Neural cell (in vitro differentiated cells): ENCODE data around the gene RAD51B.

Experiments used
- EP300 ChIP-seq: fragments of 450-650 bp; conservative IDR thresholded peaks from 2 replicates; pipeline ENCODE4 v1.6.1; 2014; ENCODE audit warnings: antibody characterized with exemption, mild to moderate bottlenecking, moderate library complexity; ENCODE audit not compliant: poor library complexity, severe bottlenecking
- MXI1 ChIP-seq: fragments of 450-650 bp; conservative IDR thresholded peaks from 2 replicates; pipeline ENCODE4 v1.6.1; 2014; ENCODE audit warnings: antibody characterized with exemption, mild to moderate bottlenecking; ENCODE audit not compliant: poor library complexity, severe bottlenecking
- POLR2AphosphoS5 ChIP-seq: IDR thresholded peaks from 2 replicates; pipeline ENCODE4 v1.6.1; 2012
- SMC3 ChIP-seq: fragments of 450-650 bp; conservative IDR thresholded peaks from 2 replicates; pipeline ENCODE4 v1.6.1; 2014; ENCODE audit warnings: antibody characterized with exemption, mild to moderate bottlenecking, moderate library complexity; ENCODE audit not compliant: poor library complexity
- TF ChIP-seq, protein P1 (sequence below): fragments of 450-650 bp; IDR thresholded peaks from 2 replicates; pipeline ENCODE4 v1.5.1; 2014; ENCODE audit warnings: antibody characterized with exemption, mild to moderate bottlenecking, moderate library complexity; ENCODE audit not compliant: poor library complexity, severe bottlenecking

DNA sequence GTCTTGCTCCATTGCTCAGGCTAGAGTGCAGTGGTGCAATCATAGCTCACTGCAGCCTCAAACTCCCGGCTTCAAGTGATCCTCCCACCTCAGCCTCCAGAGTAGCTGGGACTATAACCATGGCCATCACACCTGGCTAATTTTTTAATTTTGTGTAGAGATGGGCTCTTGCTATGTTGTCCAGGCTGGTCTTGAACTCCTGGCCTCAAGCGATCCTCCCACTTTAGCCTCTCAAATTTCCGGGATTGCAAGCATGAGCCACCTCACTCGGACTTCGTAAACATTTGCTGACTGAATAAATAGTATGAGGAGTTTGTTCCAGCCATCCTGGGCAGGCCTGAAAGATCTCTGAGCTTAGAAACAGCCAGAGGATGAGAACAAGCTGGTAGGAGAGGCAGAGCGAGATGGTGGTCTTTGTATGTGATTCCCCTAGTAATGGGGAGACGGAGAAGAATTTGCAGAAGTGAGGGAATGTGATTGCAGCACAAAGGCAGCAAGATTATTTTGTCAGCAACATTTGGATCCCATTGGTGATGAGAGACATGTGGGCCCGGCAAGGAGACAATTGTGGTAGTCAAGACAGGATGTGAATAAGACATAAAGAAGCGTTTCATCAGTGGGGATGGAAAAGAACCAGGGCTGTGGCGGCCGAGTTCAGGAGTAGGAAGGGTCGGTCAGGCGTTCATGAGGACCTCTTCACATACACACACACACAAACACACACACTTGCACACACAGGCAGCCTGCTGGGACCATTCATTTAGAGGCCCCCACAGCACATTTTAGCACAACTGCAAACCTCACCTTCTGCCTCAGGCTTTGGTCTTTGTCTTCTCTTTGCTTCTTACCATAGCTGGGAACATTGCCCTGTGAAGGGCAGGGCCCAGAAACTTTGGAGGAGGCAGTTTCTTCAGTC, 817.8 kb downstream of the RAD51B start:
- no peak for TF ChIP-seq EP300
- TF ChIP-seq MXI1 = no peak
- TF ChIP-seq, protein P1, sequence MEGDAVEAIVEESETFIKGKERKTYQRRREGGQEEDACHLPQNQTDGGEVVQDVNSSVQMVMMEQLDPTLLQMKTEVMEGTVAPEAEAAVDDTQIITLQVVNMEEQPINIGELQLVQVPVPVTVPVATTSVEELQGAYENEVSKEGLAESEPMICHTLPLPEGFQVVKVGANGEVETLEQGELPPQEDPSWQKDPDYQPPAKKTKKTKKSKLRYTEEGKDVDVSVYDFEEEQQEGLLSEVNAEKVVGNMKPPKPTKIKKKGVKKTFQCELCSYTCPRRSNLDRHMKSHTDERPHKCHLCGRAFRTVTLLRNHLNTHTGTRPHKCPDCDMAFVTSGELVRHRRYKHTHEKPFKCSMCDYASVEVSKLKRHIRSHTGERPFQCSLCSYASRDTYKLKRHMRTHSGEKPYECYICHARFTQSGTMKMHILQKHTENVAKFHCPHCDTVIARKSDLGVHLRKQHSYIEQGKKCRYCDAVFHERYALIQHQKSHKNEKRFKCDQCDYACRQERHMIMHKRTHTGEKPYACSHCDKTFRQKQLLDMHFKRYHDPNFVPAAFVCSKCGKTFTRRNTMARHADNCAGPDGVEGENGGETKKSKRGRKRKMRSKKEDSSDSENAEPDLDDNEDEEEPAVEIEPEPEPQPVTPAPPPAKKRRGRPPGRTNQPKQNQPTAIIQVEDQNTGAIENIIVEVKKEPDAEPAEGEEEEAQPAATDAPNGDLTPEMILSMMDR = no peak
- TF ChIP-seq SMC3 = no peak
- TF ChIP-seq POLR2AphosphoS5 = no peak
